GM18499 (cell line): ENCODE measurements around the gene FAF2.
"Not testable (repeated sequence)": the region's sequence is repeated elsewhere in the genome, so short reads cannot be mapped to it uniquely, and the experiment has no call there.

ENCODE experiments used
- ATAC-seq: cut with Tn5 transposase; IDR thresholded peaks from one replicate; pipeline ENCODE4 v1.9.1; 2021; ENCODE audit warnings: moderate number of reproducible peaks; ENCODE audit not compliant: insufficient read depth, unreplicated experiment

Gene FAF2

GRCh38 chr5:176540956-176541337, 92.8 kb downstream of the FAF2 start:
- no peak for ATAC-seq

- no peak for ATAC-seq
Measured at GRCh38 chr5:176541338-176542134, 93.4 kb downstream of the FAF2 start.

- no peak for ATAC-seq
Measured at GRCh38 chr5:176542135-176542595, 94.0 kb downstream of the FAF2 start.

GRCh38 chr5:176542596-176543427, 94.6 kb downstream of the FAF2 start:
- no peak for ATAC-seq

- no peak for ATAC-seq
Measured at GRCh38 chr5:176543428-176544182, 95.4 kb downstream of the FAF2 start.

- ATAC-seq, result no peak
Measured at GRCh38 chr5:176545388-176545736, 97.2 kb downstream of the FAF2 start.

- no peak for ATAC-seq
Measured at GRCh38 chr5:176545737-176546509, 97.7 kb downstream of the FAF2 start.

GRCh38 chr5:176547802-176548201, 99.6 kb downstream of the FAF2 start:
- ATAC-seq, result no peak

- ATAC-seq, result no peak
Measured at GRCh38 chr5:176548967-176549444, 100.8 kb downstream of the FAF2 start, which contains the start of gene CDHR2. Gene CDHR2, plus strand, starts transcription at chr5:176549342. Its CDS starts 16,011 bp downstream, at chr5:176565353.

- no peak for ATAC-seq
Measured at GRCh38 chr5:176549871-176550270, 101.7 kb downstream of the FAF2 start.

- no peak for ATAC-seq
Measured at GRCh38 chr5:176550275-176550831, 102.2 kb downstream of the FAF2 start.

- ATAC-seq, result not testable (repeated sequence)
Measured at GRCh38 chr5:176550937-176551336, 102.8 kb downstream of the FAF2 start.

GRCh38 chr5:176552332-176552869, 104.2 kb downstream of the FAF2 start:
- ATAC-seq, result no peak

GRCh38 chr5:176553260-176554085, 105.3 kb downstream of the FAF2 start:
- no peak for ATAC-seq

GRCh38 chr5:176557846-176558245, 109.7 kb downstream of the FAF2 start:
- ATAC-seq, result no peak
